H1 (cell line): ENCODE measurements around the gene B4GALNT3. TPM values are rescaled to one million over a fixed set of nuclear protein-coding genes. Genes with fewer than 3 reads are reported as not detected.

Experiments
- ASH2L ChIP-seq: fragments of 200-600, 300-600 bp; sonication (generic); IDR thresholded peaks from one replicate; pipeline ENCODE4 v1.7.1; 2017; ENCODE audit warnings: low read length
- BACH1 ChIP-seq: IDR thresholded peaks from 2 replicates; pipeline ENCODE4 v1.6.1; 2012; ENCODE audit warnings: low read length, improper control_type of control experiment
- BRCA1 ChIP-seq: IDR thresholded peaks from 2 replicates; pipeline ENCODE4 v1.6.1; 2012; ENCODE audit warnings: low read depth, low read length, improper control_type of control experiment
- CBX5 ChIP-seq: fragments of 300-800, 300-1000 bp; sonication (generic); IDR thresholded peaks from 2 replicates; pipeline ENCODE4 v1.7.1; 2016; ENCODE audit warnings: antibody characterized with exemption, low read length, low read depth
- CHD2 ChIP-seq: IDR thresholded peaks from 2 replicates; pipeline ENCODE4 v1.6.1; 2012; ENCODE audit warnings: low read length, improper control_type of control experiment
- CREB1 ChIP-seq: IDR thresholded peaks from 2 replicates; pipeline ENCODE4 v1.6.1; 2012; ENCODE audit warnings: inconsistent platforms
- CTBP2 ChIP-seq: IDR thresholded peaks from 2 replicates; pipeline ENCODE4 v1.7.0; 2011; ENCODE audit warnings: borderline replicate concordance, mild to moderate bottlenecking, moderate library complexity, mixed read lengths, low read length; ENCODE audit not compliant: insufficient read depth, insufficient read length
- EP300 ChIP-seq, 2 experiments: IDR thresholded peaks; 1 replicate in 1 of 2; 2 replicates in 1 of 2; pipeline ENCODE4 v1.6.1; 2011 to 2012; ENCODE audit warnings: low read depth in 2 of 2, low read length in 2 of 2, mild to moderate bottlenecking in 2 of 2, borderline replicate concordance in 1 of 2, inconsistent platforms in 1 of 2, moderate library complexity in 1 of 2
- EZH2 ChIP-seq: fragments of 200-600 bp; sonication (generic); IDR thresholded peaks from 2 replicates; pipeline ENCODE4 v1.7.1; 2012; ENCODE audit warnings: low read depth, mild to moderate bottlenecking, moderate library complexity, low read length, inconsistent platforms; ENCODE audit not compliant: severe bottlenecking
- FOSL1 ChIP-seq: IDR thresholded peaks from 2 replicates; pipeline ENCODE4 v1.6.1; 2011; ENCODE audit warnings: mild to moderate bottlenecking, low read depth, low read length, moderate library complexity; ENCODE audit not compliant: insufficient read depth
- GABPA ChIP-seq: IDR thresholded peaks from 2 replicates; pipeline ENCODE4 v1.6.1; 2011; ENCODE audit warnings: mild to moderate bottlenecking, low read length, moderate library complexity, borderline replicate concordance; ENCODE audit not compliant: insufficient read depth
- HDAC6 ChIP-seq: IDR thresholded peaks from one replicate; pipeline ENCODE4 v1.7.1; 2012; ENCODE audit warnings: low read depth, mild to moderate bottlenecking, inconsistent platforms, low read length, moderate library complexity
- JUND ChIP-seq: IDR thresholded peaks from 2 replicates; pipeline ENCODE4 v1.6.1; 2011; ENCODE audit warnings: mild to moderate bottlenecking, improper control_type of control experiment, low read length
- KDM5A ChIP-seq: fragments of 200-600 bp; IDR thresholded peaks from 2 replicates; pipeline ENCODE4 v1.7.1; 2012; ENCODE audit warnings: mild to moderate bottlenecking, low read length, inconsistent platforms, mixed read lengths
- MAFK ChIP-seq: IDR thresholded peaks from 2 replicates; pipeline ENCODE4 v1.6.1; 2012; ENCODE audit warnings: low read depth, mild to moderate bottlenecking, improper control_type of control experiment, low read length
- PHF8 ChIP-seq: fragments of 200-600 bp; sonication (generic); conservative IDR thresholded peaks from 2 replicates; pipeline ENCODE4 v1.7.1; 2012; ENCODE audit warnings: low read depth, mild to moderate bottlenecking, inconsistent platforms, low read length, moderate library complexity
- SAP30 ChIP-seq: fragments of 300-600 bp; sonication (generic); IDR thresholded peaks from 2 replicates; pipeline ENCODE4 v1.7.1; 2012; ENCODE audit warnings: low read length, moderate library complexity, mild to moderate bottlenecking, inconsistent platforms; ENCODE audit not compliant: insufficient read depth, insufficient replicate concordance
- SP4 ChIP-seq: IDR thresholded peaks from 2 replicates; pipeline ENCODE4 v1.6.1; 2012; ENCODE audit warnings: low read length, inconsistent platforms
- TAF7 ChIP-seq: optimal IDR thresholded peaks from 2 replicates; pipeline ENCODE3; 2011; ENCODE audit warnings: low read depth, mild to moderate bottlenecking, inconsistent platforms, low read length, moderate library complexity, borderline replicate concordance
- TEAD4 ChIP-seq: IDR thresholded peaks from 2 replicates; pipeline ENCODE4 v1.6.1; 2012; ENCODE audit warnings: low read depth, low read length, inconsistent platforms, mixed read lengths
- YY1 ChIP-seq: IDR thresholded peaks from 2 replicates; pipeline ENCODE4 v1.6.1; 2011; ENCODE audit warnings: low read depth, mild to moderate bottlenecking, low read length
- ZNF274 ChIP-seq: IDR thresholded peaks from 2 replicates; pipeline ENCODE4 v1.7.0; 2012; ENCODE audit warnings: low read length, borderline replicate concordance; ENCODE audit errors: extremely low read depth
- polyA plus RNA-seq, 7 experiments: library from polyadenylated mRNA; depleted of rRNA in 3 of 7; stranded (reverse) in 5 of 7; unstranded in 2 of 7; fragments of >200 nt in 5 of 7; fragments of 200-250 nt in 2 of 7; gene quantifications; 1 replicate in 5 of 7; 2 replicates in 1 of 7; 4 replicates in 1 of 7; pipeline versions ENCODE4 v1.2.1 to v1.2.3, GENCODE V29; 2011 to 2013; ENCODE audit warnings: missing spikeins in 2 of 7, mixed read lengths in 2 of 7
- total RNA-seq: library from RNA; stranded (reverse); fragmentation: NEBNext Ultra II Directional; extraction: Animal tissue kit (Norgen Biotek cat#: 25700); gene quantifications from 2 replicates; pipeline ENCODE4 v1.2.1, GENCODE V29; 2021
- TF ChIP-seq, protein P1 (sequence below), 3 experiments: IDR thresholded peaks; 1 replicate in 2 of 3; 2 replicates in 1 of 3; pipeline versions ENCODE4 v1.5.1 to v1.6.1; 2011; ENCODE audit warnings: low read length in 3 of 3, mild to moderate bottlenecking in 3 of 3, inconsistent platforms in 2 of 3, low read depth in 1 of 3, moderate library complexity in 1 of 3; ENCODE audit not compliant: insufficient read depth in 1 of 3; ENCODE audit errors: control extremely low read depth in 1 of 3

Gene B4GALNT3
- total and polyA plus RNA-seq, 2 of the 8 experiments (the other 6 are each of a cell fraction or from before 2014, with no cell fraction given): 12.5 to 20.3 TPM

DNA sequence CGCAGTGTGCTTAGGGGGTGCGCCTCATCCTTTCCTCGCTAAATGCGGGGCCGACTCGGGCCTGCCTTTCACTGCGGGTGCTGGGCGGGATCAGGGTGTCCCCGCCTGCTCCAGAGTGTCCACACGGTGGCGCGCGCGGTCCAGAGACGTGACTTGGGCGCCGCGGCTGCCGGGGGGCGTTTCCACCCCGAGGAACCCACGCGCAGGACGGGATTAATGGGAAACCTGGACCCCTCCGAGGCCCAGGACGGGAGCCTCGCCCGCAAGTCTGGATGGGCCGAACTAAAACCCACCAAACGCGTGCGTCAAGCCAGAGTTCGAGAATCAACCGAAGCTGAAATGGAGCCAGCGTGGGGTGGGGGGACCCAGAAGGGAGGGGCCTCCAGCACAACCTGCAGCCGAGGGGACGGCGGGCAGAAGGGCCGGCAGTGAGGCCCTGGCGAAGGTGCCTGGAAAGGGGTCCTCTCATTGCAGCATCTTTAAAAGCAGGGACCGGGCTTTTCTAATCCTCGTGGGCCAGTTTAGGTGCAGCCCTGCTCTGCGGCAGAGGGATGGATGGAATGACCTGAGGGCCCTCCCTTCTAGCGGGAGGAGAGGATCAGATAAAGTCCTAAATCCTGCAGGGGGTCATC lies 110.2 kb downstream of the B4GALNT3 start (continued):
- TF ChIP-seq YY1: no peak
- no peak for TF ChIP-seq BRCA1
- peak; percentile 18 for TF ChIP-seq ASH2L
- no peak for TF ChIP-seq ZNF274
- TF ChIP-seq CTBP2: no peak
- no peak for TF ChIP-seq CHD2
- no peak for TF ChIP-seq MAFK
- TF ChIP-seq HDAC6: no peak
- no peak for TF ChIP-seq FOSL1
- peak; percentile 41 for TF ChIP-seq EZH2
- TF ChIP-seq SP4: no peak
- TF ChIP-seq CREB1: no peak
- no peak for TF ChIP-seq CBX5
- peak; percentile 73 for TF ChIP-seq BACH1
- no peak for TF ChIP-seq JUND
- TF ChIP-seq, protein P1, sequence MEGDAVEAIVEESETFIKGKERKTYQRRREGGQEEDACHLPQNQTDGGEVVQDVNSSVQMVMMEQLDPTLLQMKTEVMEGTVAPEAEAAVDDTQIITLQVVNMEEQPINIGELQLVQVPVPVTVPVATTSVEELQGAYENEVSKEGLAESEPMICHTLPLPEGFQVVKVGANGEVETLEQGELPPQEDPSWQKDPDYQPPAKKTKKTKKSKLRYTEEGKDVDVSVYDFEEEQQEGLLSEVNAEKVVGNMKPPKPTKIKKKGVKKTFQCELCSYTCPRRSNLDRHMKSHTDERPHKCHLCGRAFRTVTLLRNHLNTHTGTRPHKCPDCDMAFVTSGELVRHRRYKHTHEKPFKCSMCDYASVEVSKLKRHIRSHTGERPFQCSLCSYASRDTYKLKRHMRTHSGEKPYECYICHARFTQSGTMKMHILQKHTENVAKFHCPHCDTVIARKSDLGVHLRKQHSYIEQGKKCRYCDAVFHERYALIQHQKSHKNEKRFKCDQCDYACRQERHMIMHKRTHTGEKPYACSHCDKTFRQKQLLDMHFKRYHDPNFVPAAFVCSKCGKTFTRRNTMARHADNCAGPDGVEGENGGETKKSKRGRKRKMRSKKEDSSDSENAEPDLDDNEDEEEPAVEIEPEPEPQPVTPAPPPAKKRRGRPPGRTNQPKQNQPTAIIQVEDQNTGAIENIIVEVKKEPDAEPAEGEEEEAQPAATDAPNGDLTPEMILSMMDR (IDR thresholded peaks at IDR 0.05; ENCODE audit: control extremely low read depth in 1 of 3, insufficient read depth in 1 of 3, low read depth in 1 of 3, low read length in 3 of 3): peak in 2 of 3 experiments; percentile 86; a peak in 3 of 4 replicates
- TF ChIP-seq EP300 (IDR thresholded peaks at IDR 0.05; ENCODE audit: borderline replicate concordance in 1 of 2, low read depth in 2 of 2, low read length in 2 of 2): no peak
- TF ChIP-seq TAF7: no peak
- no peak for TF ChIP-seq TEAD4
- no peak for TF ChIP-seq KDM5A
- TF ChIP-seq GABPA: no peak
- no peak for TF ChIP-seq SAP30
- TF ChIP-seq PHF8: no peak
